Astrocyte of the cerebellum (primary cell): Measurements from ENCODE around the gene SERPINA6.
"Not testable (repeated sequence)": the region's sequence is repeated elsewhere in the genome, so short reads cannot be mapped to it uniquely, and the experiment has no call there.

Experiments
- DNase-seq: peaks from one replicate; pipeline ENCODE4 v3.0.0-alpha.2; 2011; ENCODE audit warnings: low read depth
- H3K4me3 ChIP-seq: 2 replicates; pipeline ENCODE4 v1.5.1; 2011; ENCODE audit warnings: mild to moderate bottlenecking, low read depth, low read length, moderate library complexity
- CTCF ChIP-seq: IDR thresholded peaks from 2 replicates; pipeline ENCODE4 v1.5.1; 2012; ENCODE audit warnings: low read length, low read depth, moderate library complexity, mild to moderate bottlenecking; ENCODE audit errors: missing control alignments
- in situ Hi-C: cut with HindIII; loops from 2 replicates; pipeline ENCODE4 v1.10.0; 2017; ENCODE audit warnings: low sequenced_read_pairs

SERPINA6 gene

GRCh38 chr14:94322648-94323570, at the start of gene SERPINA6:
TSS of gene SERPINA6 (minus strand) at chr14:94323336. CDS start at chr14:94314648, 8,688 bp downstream.
- in situ Hi-C loops: no loop called here
- DNase-seq: peak; percentile 68
- TF ChIP-seq CTCF: no peak
- H3K4me3 ChIP-seq: no peak within 1 kb of the TSS

GRCh38 chr14:94372021-94372605, 49.0 kb upstream of the SERPINA6 start:
- DNase-seq: no peak
- TF ChIP-seq CTCF: peak; percentile 13
- no peak overlapping the region for H3K4me3 ChIP-seq
- in situ Hi-C loops: no loop called here

- in situ Hi-C loops: no loop called here
- no peak overlapping the region for H3K4me3 ChIP-seq
- no peak for DNase-seq
- no peak for TF ChIP-seq CTCF
These were observed 47.4 kb upstream of the SERPINA6 start for GRCh38 chr14:94370524-94370910.

GRCh38 chr14:94369766-94370523, 46.8 kb upstream of the SERPINA6 start:
- DNase-seq, H3K4me3 ChIP-seq, in situ Hi-C loops: not testable (repeated sequence)

GRCh38 chr14:94368956-94369355, 45.8 kb upstream of the SERPINA6 start:
- no peak for DNase-seq
- in situ Hi-C loops: no loop called here
- no peak for TF ChIP-seq CTCF
- no peak overlapping the region for H3K4me3 ChIP-seq

- in situ Hi-C loops: no loop called here
- no peak for TF ChIP-seq CTCF
- H3K4me3 ChIP-seq: no peak overlapping the region
- no peak for DNase-seq
These were observed 45.1 kb upstream of the SERPINA6 start for GRCh38 chr14:94368243-94368590.
